NCI-H146 treated with DMSO at 0.1 percent for 48 hours (cell line): Measurements from ENCODE around the gene CEACAM18.
"Not testable (repeated sequence)": the region's sequence is repeated elsewhere in the genome, so short reads cannot be mapped to it uniquely, and the experiment has no call there.

Experiments
- DNase-seq: peaks from one replicate; lab custom pipeline; 2025; ENCODE audit not compliant: unreplicated experiment; lab: John Stamatoyannopoulos, UW

Gene CEACAM18

GRCh38 chr19:51460164-51460992, 18.0 kb upstream of the CEACAM18 start:
- no peak for DNase-seq

GRCh38 chr19:51461723-51462161, 16.6 kb upstream of the CEACAM18 start:
- DNase-seq, result no peak

GRCh38 chr19:51462276-51462675, 16.1 kb upstream of the CEACAM18 start:
- DNase-seq, result no peak

GRCh38 chr19:51462681-51463080, 15.7 kb upstream of the CEACAM18 start:
- DNase-seq, result no peak

GRCh38 chr19:51463976-51464581, 14.3 kb upstream of the CEACAM18 start:
- not testable (repeated sequence) for DNase-seq

GRCh38 chr19:51466723-51467122, 11.6 kb upstream of the CEACAM18 start:
- no peak for DNase-seq

GRCh38 chr19:51467864-51468544, 10.3 kb upstream of the CEACAM18 start:
- DNase-seq, result no peak

GRCh38 chr19:51468545-51468920, 9.8 kb upstream of the CEACAM18 start:
- DNase-seq, result no peak

GRCh38 chr19:51469162-51469561, 9.2 kb upstream of the CEACAM18 start:
- DNase-seq, result no peak

GRCh38 chr19:51469629-51470028, 8.7 kb upstream of the CEACAM18 start:
- no peak for DNase-seq

- DNase-seq, result no peak
Observed at GRCh38 chr19:51470966-51471365, 7.4 kb upstream of the CEACAM18 start.

- no peak for DNase-seq
Observed at GRCh38 chr19:51471527-51471926, 6.8 kb upstream of the CEACAM18 start.

- DNase-seq, result no peak
Observed at GRCh38 chr19:51472607-51473006, 5.7 kb upstream of the CEACAM18 start.

GRCh38 chr19:51473009-51473707, 5.2 kb upstream of the CEACAM18 start:
- DNase-seq, result peak; percentile 25

- DNase-seq, result no peak
Observed at GRCh38 chr19:51476164-51476563, 2.2 kb upstream of the CEACAM18 start.

- no peak for DNase-seq
Observed at GRCh38 chr19:51477344-51477743, 995 bp upstream of the CEACAM18 start.

- no peak for DNase-seq
Observed at GRCh38 chr19:51479531-51480331, 1.4 kb downstream of the CEACAM18 start.

- DNase-seq, result no peak
Observed at GRCh38 chr19:51480590-51480989, 2.3 kb downstream of the CEACAM18 start.

GRCh38 chr19:51485960-51486660, 7.8 kb downstream of the CEACAM18 start:
- DNase-seq, result no peak

GRCh38 chr19:51488491-51488890, 10.2 kb downstream of the CEACAM18 start:
- DNase-seq, result no peak
